Lower lobe of right lung (tissue), 2 donors: Measurements from ENCODE around the gene SLC43A3. TPM values are rescaled to one million over a fixed set of nuclear protein-coding genes. Genes with fewer than 3 reads are reported as not detected.

Experiments
- ATAC-seq, 2 donors: fragments of 200-7000 bp; cut with Tn5 transposase; one replicate each; pipeline ENCODE4 v1.9.1; 2020 to 2022; ENCODE audit warnings: mild to moderate bottlenecking in 2 of 2, moderate library complexity in 2 of 2
- DNase-seq: peaks from one replicate; pipeline ENCODE4 v3.0.0-alpha.2; 2020
- H3K27ac ChIP-seq: fragments of 200-600 bp; one replicate; pipeline ENCODE4 v1.8.0; 2022
- H3K27me3 ChIP-seq: fragments of 200-600 bp; one replicate; pipeline ENCODE4 v1.8.0; 2022; ENCODE audit warnings: low read depth
- H3K36me3 ChIP-seq: fragments of 200-600 bp; one replicate; pipeline ENCODE4 v1.8.0; 2022; ENCODE audit warnings: mild to moderate bottlenecking
- H3K4me1 ChIP-seq: fragments of 200-600 bp; one replicate; pipeline ENCODE4 v1.8.0; 2022
- H3K4me3 ChIP-seq: fragments of 200-600 bp; one replicate; pipeline ENCODE4 v1.8.0; 2022; ENCODE audit warnings: mild to moderate bottlenecking
- H3K9me3 ChIP-seq: fragments of 200-600 bp; one replicate; pipeline ENCODE4 v1.8.0; 2022
- intact Hi-C: fragments of 100-400 bp; cut with DNase I; formaldehyde crosslinking; loops from one replicate; pipeline ENCODE4 v1.11.0; 2022
- total RNA-seq: library from RNA; stranded (reverse); fragmentation: NEBNext Ultra II Directional; extraction: Animal tissue kit (Norgen Biotek cat#: 25700); gene quantifications from one replicate; pipeline ENCODE4 v1.2.1, GENCODE V29; 2021
- TF ChIP-seq, protein P1 (sequence below): fragments of 200-600 bp; IDR thresholded peaks from one replicate; pipeline ENCODE4 v1.8.0; 2022; ENCODE audit warnings: antibody characterized with exemption, mild to moderate bottlenecking
- donor health status: DM: no; HTN: yes; CAD: no; lungs with severe emphysema.

SLC43A3 gene
- total RNA-seq, 1 donor from 2014 or later: 102 TPM

DNA sequence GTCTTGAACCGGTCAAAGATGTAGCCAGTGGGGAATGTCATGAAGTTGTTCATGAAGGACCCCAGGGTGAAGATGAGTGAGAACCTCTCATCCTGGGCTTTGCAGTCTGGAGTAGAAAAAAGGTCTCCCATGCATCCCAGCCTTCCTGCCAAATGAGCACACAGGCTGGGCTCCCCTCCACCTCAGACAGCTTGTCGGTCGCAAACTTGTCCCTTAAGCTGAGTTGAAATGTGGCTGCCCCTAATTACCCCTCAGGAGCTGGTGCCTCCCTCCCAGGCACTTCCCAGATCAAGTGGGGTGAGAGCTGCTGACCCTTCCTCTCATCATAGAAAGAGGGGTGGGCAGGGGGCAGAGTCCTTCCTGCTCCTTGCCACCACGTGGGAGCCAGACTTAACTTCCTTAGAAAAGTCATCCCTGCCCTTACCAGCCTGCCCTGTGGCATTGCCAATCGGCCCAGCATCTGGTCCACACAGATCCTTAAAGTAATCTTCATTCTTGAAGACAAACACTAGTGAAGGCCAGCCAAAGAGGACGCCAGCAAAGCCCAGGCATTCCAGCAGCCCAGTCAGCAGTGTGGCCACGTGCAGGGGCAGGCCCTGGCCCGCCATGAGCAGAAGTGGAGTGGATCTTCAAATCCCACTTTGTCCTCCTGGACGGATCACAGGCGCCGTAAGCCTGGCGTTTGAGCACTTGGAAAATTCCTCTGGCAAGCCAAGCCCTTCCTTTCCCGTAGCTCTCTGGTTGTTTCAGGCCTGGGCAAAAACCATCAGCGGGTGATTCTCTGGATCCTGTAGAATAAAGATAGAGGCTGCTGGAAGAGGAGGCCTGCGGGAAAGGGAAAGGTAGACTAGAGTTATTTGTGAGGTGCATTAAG is 1.1 kb downstream of the SLC43A3 start:
- Histone ChIP-seq H3K9me3 (no peaks in the 10 kb centered on the region), H3K27me3 (no peaks in the 10 kb centered on the region), H3K4me1 (peaks cover 54% of the 10 kb centered on the region), H3K4me3 (peak overlapping the region; percentile 64), H3K36me3 (peaks cover 41% of the 10 kb centered on the region), H3K27ac (peak overlapping the region; percentile 96)
- ATAC-seq (peak; percentile 70 to 74), DNase-seq (peak; percentile 82)
- intact Hi-C loops: no loop called here
- TF ChIP-seq, protein P1, sequence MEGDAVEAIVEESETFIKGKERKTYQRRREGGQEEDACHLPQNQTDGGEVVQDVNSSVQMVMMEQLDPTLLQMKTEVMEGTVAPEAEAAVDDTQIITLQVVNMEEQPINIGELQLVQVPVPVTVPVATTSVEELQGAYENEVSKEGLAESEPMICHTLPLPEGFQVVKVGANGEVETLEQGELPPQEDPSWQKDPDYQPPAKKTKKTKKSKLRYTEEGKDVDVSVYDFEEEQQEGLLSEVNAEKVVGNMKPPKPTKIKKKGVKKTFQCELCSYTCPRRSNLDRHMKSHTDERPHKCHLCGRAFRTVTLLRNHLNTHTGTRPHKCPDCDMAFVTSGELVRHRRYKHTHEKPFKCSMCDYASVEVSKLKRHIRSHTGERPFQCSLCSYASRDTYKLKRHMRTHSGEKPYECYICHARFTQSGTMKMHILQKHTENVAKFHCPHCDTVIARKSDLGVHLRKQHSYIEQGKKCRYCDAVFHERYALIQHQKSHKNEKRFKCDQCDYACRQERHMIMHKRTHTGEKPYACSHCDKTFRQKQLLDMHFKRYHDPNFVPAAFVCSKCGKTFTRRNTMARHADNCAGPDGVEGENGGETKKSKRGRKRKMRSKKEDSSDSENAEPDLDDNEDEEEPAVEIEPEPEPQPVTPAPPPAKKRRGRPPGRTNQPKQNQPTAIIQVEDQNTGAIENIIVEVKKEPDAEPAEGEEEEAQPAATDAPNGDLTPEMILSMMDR: no peak

DNA sequence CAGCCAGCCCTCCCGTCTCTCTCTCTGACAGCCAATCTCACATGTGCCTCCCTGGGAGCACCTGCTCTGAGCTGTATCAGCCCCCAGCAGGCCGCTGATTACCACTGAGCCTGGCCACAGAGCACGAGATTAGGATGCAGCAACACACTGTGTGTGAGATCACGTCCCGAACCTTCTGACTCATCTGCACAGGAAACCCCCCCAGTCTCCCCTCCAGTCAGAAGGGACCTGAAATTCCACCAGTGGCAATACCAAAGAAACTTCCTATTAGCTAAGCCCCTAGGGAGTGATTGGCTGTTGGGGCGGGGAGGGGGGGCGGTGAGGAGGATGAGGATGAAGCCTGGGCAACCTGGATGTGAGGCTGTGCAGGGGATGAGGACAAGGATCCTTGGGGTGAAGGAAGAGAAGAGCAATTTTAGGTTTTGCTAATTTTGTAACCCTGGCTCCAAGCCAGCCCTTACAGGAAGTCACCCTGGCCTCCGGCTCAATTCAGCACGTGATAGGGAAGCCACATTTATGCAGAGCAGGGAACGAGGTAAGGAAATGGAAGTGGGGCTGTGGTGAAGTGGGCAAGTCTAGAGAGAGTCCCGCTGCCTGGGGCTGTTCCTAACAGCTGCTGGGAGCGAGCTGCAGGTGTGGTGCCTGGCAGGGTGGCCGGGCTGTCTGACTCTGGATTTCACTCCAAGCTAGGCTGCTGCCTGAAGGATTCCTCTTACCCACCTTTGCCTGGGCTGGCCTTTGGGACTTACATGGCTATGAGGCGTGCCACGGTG is 1.9 kb downstream of the SLC43A3 start:
- Histone ChIP-seq H3K27ac (peak overlapping the region; percentile 96), H3K9me3 (no peaks in the 10 kb centered on the region), H3K4me3 (peak overlapping the region; percentile 64), H3K4me1 (peaks cover 54% of the 10 kb centered on the region), H3K27me3 (no peaks in the 10 kb centered on the region), H3K36me3 (peaks cover 49% of the 10 kb centered on the region)
- ATAC-seq: peak; percentile 54 to 67
- intact Hi-C loops: no loop called here
- TF ChIP-seq, protein P1: no peak
- DNase-seq: peak; percentile 76

DNA sequence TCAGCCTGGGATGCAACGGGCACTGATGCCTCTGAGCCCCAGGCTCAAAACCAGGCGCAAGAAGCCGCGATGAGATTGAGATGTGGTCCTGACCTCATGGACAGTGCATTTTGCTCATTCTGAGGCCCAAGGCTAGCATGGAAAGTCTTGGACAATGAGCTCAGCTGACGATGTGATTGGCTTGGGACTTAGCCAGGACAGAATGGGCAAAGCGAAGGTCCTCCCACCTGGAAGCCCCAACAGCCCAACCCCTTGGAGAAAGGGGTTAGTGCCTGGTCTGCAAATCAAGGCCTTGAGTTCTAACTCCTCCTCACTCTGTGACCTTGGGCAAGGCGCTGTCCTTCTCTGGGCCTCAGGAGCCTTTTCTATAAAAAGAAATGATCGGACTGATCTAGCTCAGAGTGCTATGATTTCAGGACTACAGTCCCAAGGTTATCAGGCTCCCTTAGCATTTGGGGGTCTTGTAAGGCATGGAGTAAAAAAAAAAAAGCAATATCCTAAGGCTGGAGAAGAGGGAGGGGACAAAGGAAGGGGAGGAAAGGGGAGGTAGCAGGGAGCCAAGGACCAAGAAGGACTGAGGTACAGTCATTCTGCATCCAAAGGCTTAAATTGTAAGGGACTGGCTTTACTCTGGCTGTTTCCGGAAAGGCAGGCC is 2.7 kb downstream of the SLC43A3 start:
- peaks cover 54% of the 10 kb centered on the region for H3K4me1 ChIP-seq
- H3K9me3 ChIP-seq: no peaks in the 10 kb centered on the region
- peak overlapping the region; percentile 65 for H3K27ac ChIP-seq
- TF ChIP-seq, protein P1: no peak
- intact Hi-C loops: no loop called here
- H3K36me3 ChIP-seq: peaks cover 56% of the 10 kb centered on the region
- ATAC-seq: no peak
- H3K4me3 ChIP-seq: peak overlapping the region; percentile 64
- DNase-seq: no peak
- H3K27me3 ChIP-seq: no peaks in the 10 kb centered on the region

DNA sequence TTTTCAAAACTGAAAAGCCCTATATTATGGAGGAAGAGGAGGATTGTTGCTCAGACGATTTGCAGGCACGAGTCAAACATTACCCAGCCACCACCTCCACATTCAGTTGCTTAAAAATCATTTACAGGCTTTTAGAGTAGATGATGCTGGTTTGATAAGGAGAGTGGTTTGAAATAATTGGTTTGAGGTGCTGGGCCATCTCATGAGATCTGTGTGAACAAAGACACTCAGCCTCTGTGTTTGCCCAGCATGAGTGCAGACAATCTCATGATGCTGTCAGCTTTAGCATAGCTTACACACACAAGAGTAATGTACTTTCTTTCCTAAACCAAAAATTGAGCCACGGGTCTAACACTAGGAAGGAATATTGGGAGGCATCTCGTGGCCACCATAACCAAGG is 4.3 kb downstream of the SLC43A3 start:
- Histone ChIP-seq H3K4me1 (peaks cover 52% of the 10 kb centered on the region), H3K27me3 (no peaks in the 10 kb centered on the region), H3K27ac (no peak overlapping the region), H3K4me3 (no peak overlapping the region), H3K9me3 (no peaks in the 10 kb centered on the region), H3K36me3 (peaks cover 72% of the 10 kb centered on the region)
- no peak for DNase-seq
- intact Hi-C loops: no loop called here
- TF ChIP-seq, protein P1: no peak
- no peak for ATAC-seq

DNA sequence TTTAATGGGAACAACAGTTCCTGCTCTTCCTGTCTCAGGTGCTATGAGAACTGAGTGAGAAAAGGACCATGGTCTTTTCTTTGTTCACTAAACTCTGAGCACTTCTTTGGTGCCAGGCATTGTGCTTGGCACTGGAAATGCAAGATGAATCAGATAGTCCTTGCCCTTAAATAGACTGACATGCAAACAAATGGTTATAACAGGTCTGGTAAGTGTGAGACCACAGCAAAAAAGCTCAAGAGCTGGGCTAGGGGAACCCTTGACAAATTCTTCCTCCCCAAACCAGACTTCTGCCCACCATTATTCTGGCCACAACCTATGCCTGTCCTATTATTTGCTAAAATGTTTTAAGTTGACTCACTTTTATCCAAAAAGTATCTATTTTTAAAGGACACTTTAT is 5.1 kb downstream of the SLC43A3 start:
- TF ChIP-seq, protein P1: no peak
- ATAC-seq: no peak
- peaks cover 52% of the 10 kb centered on the region for H3K4me1 ChIP-seq
- no peaks in the 10 kb centered on the region for H3K9me3 ChIP-seq
- no peak overlapping the region for H3K27ac ChIP-seq
- no peak for DNase-seq
- no peak overlapping the region for H3K4me3 ChIP-seq
- H3K36me3 ChIP-seq: peaks cover 81% of the 10 kb centered on the region
- H3K27me3 ChIP-seq: no peaks in the 10 kb centered on the region
- intact Hi-C loops: no loop called here
